SW 1271 (cell line): Measurements from ENCODE around the gene PTPRG.

Experiments
- DNase-seq, 2 experiments: peaks; one replicate each; lab custom pipeline; 2025; lab: John Stamatoyannopoulos, UW

Gene PTPRG

GRCh38 chr3:61899700-61900462, 338.5 kb downstream of the PTPRG start:
- DNase-seq: no peak

- no peak for DNase-seq
These were observed 340.1 kb downstream of the PTPRG start for GRCh38 chr3:61901496-61901895.

DNA sequence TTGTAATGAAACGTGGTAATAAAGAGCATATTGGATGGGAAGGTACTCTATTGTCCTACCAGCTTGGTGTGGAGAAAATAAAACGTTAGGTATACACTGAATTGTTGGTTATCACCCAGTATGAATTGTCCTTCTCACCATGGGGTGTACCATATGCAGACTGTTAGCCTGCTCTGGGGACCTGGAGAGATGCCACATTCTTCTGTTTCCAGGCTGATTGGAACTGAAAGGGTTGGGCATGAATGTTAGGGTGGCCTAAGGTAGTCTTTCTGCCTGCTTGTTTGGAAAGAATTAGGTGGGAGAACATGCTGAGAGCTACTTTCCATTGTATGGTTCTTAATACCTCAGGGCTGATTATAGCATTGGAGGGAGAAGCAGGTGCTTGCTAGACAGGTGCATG, 340.6 kb downstream of the PTPRG start:
- no peak for DNase-seq

DNA sequence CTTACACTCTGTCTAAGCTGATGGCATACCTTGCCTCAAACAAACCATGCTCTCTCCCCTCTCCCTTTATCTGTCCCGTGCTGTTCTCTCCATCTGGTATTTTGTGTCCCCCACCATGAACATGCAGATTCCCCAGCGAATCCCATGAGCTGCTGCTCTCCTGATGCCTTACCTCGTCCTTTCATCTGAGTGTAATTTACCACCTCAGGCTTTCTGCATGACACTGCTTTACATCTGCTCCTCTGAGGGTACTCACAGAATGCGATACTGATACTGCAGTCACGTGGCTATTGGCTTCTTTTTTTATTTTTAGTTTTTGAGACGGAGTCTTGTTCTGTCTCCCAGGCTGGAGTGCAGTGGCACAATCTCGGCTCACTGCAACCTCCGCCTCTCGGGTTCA, 341.7 kb downstream of the PTPRG start:
- no peak for DNase-seq

GRCh38 chr3:61903931-61904657, 342.7 kb downstream of the PTPRG start:
- DNase-seq: no peak

GRCh38 chr3:61907210-61907795, 345.9 kb downstream of the PTPRG start:
- no peak for DNase-seq

DNA sequence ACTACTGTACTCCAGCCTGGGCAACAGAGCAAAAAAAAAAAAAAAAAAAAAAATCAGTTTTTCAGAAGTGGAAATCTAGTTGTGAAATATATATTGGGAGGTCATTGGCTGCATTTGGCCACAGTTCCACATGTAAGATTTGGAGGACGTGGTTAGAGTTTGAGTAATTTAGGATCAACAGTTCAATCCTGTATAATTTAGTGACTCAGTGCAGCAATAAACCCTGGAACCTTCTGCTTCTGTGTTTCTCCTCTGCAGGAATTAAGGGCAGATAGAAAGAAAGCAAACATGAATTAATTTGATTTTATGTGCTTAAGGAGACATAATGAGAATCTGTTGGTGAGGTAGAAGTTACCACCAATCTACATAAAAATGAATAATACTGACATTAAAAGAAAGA, 347.0 kb downstream of the PTPRG start:
- DNase-seq: no peak

DNA sequence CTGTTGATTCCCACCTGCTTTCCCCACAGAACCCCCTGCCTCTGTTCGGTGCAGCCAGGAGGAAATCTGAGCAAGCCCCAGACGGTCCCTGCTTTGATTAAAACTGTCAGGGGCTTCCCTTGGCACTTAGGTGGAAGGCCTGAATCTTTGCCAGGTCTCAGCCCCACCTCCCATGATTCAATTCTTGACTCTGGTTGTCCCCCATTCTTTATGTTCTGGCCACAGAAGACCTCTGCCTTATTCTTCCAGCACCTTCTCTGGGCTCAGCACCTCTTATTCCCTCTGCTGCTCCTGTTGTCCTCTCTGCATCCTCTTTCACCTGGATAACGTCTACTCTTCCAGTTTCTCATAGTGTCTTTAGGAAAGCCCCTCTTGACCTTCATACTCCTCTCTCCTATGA, 349.4 kb downstream of the PTPRG start:
- DNase-seq: no peak

DNA sequence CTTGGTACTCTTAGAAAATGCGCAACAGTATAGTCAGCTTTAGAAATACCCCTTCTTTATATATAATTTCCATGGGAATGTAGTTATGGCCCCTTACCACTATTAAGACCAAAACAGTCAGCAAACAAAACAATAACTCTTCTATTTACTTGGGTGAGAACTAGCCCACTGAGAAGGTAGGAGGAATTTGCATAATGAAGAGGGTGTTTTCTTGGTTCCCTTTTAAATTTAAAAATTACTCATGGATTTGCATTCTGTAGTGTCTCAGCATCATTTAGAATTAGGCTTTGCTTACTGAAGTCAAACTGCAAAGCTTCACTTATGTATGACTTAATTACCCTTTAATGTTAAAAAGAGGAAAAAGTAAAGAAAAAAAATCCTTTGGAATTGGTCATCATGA, 350.8 kb downstream of the PTPRG start:
- no peak for DNase-seq

DNA sequence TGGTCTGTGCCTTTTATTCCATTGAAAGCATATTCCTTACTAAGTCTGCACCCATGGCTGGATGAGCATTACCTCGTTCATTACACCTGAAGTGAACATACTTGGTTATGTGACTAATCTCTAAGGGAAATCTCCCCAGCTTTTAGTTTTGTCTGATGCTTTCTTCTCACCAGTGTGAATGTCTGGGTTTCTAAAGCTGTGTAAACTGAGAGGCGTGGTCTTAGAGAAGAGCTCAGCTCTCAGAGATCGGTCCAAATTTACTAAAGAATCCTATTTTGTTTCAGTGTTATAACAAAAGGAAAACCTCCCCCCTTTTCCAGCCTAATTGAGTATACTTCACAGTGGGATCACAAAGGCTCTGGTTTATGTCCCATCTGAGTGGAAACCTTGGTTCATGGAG, 352.3 kb downstream of the PTPRG start:
- DNase-seq: no peak

GRCh38 chr3:61914276-61914675, 352.9 kb downstream of the PTPRG start:
- DNase-seq: no peak

- no peak for DNase-seq
These were observed 353.9 kb downstream of the PTPRG start for GRCh38 chr3:61915296-61915695.

GRCh38 chr3:61919371-61919770, 358.0 kb downstream of the PTPRG start:
- no peak for DNase-seq

DNA sequence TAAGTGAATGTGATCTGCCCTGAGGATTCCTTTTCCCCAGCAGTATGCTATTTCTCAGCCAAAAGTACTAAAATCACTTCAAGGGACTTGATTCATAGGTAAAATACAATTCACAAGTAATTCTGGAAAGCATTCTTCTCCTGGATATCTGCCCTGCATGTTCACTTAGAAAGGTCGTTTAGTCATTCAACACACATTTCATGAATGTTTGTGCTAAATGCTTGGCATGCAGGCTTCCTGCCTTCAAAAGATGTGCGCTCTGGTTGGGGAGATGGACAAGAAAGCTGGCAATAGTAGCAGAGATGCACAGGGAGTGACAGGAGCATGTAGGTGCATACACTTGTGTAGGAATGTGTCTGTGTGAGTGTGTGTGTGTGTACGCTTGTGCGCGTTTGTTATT, 360.7 kb downstream of the PTPRG start:
- no peak for DNase-seq

DNA sequence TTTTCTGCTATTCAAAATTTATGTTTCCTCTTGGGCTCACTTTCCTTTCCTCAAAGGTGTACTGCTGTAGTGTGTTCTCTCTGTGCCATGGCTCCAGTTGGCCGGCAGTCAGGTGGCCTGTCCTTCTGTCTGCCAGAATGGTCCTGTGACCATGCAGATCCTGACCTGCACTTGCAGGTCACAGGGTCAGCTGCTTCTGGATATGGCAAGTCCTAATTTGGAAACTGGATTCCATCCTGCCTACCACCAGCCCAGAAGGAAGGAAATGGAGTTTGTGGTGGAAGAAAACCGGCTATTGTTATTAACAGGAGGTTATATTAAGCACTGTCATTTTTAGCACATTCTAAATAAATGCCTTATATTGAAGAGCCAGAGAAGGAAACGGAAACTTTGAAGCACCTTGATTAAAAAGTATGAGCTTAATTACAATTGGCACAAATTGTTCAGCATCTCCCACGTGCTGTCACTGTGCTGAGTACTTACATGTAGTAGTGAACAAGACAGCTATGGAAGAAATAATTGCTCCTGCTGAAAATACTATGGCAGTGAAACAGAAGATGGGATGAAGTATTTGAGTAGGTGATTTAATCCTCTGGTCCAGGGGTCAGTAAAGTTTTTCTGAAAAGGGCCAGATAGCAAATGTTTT, 362.8 kb downstream of the PTPRG start:
- DNase-seq: no peak

DNA sequence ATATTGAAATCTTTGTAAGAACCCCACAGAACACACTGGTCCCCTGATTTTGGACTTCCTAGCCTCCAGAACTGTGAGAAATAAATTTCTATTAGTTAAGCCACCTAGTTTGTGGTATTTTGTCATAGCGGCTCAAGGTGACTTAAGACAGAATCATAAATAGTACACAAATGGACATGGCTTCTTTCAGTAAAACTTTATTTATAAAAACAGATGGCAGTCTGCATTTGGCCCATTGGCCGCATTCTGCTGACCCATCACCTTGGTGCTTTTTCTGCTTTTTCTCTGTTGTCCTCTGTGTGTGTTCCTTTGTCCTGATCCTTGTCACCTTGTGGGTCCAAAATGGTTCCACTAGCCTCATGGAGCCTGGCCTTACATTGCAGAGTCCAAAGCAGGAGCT, 363.6 kb downstream of the PTPRG start:
- no peak for DNase-seq

- DNase-seq: no peak
These were observed 364.4 kb downstream of the PTPRG start for GRCh38 chr3:61925721-61926120.

- no peak for DNase-seq
These were observed 365.6 kb downstream of the PTPRG start for GRCh38 chr3:61926923-61927322.

DNA sequence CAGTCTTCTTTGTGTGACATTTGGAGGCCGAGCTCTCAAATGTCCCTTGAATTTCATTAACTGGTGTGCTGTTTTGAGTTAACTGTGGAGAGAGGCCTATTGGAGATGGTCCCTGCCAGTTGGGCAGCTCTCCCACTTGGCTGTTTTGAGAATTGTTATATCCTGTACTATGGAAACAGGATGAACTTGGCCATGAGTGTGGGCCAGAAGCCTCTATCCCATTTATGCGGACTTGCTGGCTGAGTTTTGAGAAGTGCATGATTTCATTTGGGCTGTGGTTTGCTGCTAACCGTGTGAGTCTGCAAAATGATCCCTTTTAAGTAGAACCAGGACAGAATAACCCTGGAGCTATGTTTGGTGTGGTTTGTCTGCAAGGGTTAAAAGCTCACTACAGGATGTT, 366.0 kb downstream of the PTPRG start:
- DNase-seq: no peak

DNA sequence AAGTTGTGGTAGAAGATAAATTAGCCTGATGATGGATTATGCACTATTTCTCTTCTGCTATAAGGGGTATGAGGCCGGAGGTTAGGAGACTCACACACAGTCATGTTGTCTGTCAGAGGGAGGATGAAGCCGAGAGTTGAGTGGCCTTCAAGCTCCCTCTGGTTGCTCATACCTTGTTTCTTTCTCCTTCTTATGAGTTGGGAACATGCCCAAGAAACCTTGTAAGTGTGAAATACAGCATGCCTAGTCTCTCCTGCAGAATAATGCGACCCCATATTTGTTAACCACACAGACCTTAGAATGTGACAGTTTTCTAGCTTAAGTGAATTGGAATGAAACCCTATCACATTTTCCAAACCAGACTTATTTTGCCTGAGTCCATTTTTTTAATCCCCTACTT, 366.7 kb downstream of the PTPRG start:
- no peak for DNase-seq

DNA sequence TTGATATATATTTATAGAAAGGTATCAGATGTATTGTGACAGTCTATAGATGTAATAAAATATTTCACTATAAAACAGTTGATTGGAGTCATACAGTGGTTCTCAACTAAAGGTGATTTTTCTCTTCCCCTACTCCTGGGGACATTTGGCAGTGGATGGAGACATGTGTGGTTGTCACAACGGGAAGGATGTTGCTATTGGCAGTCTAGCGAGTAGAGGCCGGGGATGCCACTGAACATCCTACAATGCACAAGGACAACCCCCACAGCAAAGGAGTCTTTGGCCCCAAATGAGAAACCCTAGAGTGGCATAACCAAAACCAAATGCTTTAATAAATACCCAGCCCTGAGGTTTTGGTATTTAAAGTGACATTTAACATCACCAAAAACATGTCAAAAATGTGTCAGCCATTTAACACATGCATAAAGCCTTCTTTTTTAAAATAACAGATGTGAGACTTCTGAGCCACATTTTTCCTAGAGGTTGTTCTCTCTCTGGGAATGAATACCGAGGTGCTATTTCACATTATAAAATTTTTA, 367.5 kb downstream of the PTPRG start:
- DNase-seq: no peak

DNA sequence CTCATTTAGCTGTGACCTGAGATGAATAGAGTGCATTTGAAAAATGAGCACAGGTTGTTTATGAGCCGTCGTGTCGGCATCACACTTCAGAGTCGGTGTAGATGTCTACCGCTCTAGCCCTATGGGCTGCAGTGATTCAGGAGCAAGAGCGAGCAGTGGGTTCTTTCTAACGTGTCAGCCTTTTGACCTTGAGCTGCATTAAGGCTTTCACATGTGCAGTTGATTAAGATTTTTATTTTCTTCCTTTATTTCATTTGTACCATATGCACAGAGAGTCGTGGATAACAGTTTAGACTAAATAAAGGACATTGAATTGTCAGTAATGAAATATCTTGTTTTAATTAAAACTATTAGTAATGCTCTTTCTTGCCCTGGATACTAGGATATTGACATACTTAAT, 368.2 kb downstream of the PTPRG start:
- no peak for DNase-seq

DNA sequence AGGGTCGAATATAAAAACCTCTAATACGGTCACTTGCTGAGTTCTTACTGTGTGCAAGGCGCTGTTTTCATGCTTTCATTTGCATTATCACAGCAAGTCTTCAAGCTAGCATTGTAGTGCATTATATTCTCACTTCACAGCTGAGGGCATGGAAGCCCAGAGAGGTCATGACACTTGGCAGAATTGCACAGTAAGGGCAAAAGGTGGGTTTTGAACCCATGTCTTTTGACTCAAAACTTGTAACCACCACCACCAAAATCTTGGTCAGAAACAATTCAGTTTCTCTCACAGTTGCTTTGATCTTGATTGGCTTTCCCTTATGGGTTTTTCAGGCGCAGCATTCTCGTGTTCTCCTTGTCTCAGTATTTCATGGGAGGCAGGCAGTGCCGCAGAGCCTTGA, 371.1 kb downstream of the PTPRG start:
- no peak for DNase-seq
